ENCODE data around the gene TPCN1. TPM values are rescaled to one million over a fixed set of nuclear protein-coding genes. Genes with fewer than 3 reads are reported as not detected.

The TPCN1 gene
- total RNA-seq, 3 donors from 2014 or later, result 89.9 to 133 (median 91.3) TPM

GRCh38 chr12:113347892-113348291, 126.6 kb downstream of the TPCN1 start:
- DNase-seq, result no peak
- TF ChIP-seq, protein P1, sequence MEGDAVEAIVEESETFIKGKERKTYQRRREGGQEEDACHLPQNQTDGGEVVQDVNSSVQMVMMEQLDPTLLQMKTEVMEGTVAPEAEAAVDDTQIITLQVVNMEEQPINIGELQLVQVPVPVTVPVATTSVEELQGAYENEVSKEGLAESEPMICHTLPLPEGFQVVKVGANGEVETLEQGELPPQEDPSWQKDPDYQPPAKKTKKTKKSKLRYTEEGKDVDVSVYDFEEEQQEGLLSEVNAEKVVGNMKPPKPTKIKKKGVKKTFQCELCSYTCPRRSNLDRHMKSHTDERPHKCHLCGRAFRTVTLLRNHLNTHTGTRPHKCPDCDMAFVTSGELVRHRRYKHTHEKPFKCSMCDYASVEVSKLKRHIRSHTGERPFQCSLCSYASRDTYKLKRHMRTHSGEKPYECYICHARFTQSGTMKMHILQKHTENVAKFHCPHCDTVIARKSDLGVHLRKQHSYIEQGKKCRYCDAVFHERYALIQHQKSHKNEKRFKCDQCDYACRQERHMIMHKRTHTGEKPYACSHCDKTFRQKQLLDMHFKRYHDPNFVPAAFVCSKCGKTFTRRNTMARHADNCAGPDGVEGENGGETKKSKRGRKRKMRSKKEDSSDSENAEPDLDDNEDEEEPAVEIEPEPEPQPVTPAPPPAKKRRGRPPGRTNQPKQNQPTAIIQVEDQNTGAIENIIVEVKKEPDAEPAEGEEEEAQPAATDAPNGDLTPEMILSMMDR (IDR thresholded peaks at IDR 0.05), result no peak
- H3K4me1 ChIP-seq (ENCODE audit: low read depth), result no peaks in the 10 kb centered on the region
- ATAC-seq, result no peak
- no peaks in the 10 kb centered on the region for H3K36me3 ChIP-seq (ENCODE audit: low read depth)
- intact Hi-C loops (cut with DNase I, micrococcal nuclease), result no loop called here
- no peak overlapping the region for H3K4me3 ChIP-seq
- H3K9me3 ChIP-seq, result no peaks in the 10 kb centered on the region

Small RNA genes lying within 50 kb of the gene (microRNA-seq; reads per million reads assigned to microRNA genes)
- not detected for gene MIR6762

Other genes with a start within 250 kb of the TPCN1 start
- gene OAS2, start 242.9 kb upstream of the TPCN1 start, total RNA-seq, result 1 to 10 TPM; 4.6 to 7.0 (median 5.5) TPM
- gene DTX1, start 164.7 kb upstream of the TPCN1 start, total RNA-seq, result 1 to 10 TPM in 2 of 3 donors, under 1 TPM in 1; 0.67 to 5.9 (median 1.6) TPM
- gene RASAL1, start 85.7 kb upstream of the TPCN1 start, total RNA-seq, result 1 to 10 TPM; 3.3 to 7.9 (median 6.5) TPM
- gene CFAP73, start 71.7 kb upstream of the TPCN1 start, total RNA-seq, result under 1 TPM in 1 of 3 donors, not detected in 2; 0.34 TPM
- 10 to 100 TPM; 46.4 to 60.6 (median 53.2) TPM for gene DDX54, start 36.0 kb upstream of the TPCN1 start, total RNA-seq
- 10 to 100 TPM; 13.0 to 17.0 (median 14.9) TPM for gene RITA1, start 35.7 kb upstream of the TPCN1 start, total RNA-seq
- 10 to 100 TPM; 40.8 to 65.3 (median 47.2) TPM for gene SLC8B1, start 113.6 kb downstream of the TPCN1 start, total RNA-seq
- gene PLBD2, start 137.1 kb downstream of the TPCN1 start, total RNA-seq, result 10 to 100 TPM; 14.3 to 27.8 (median 25.9) TPM
- gene SDS, start 182.4 kb downstream of the TPCN1 start, total RNA-seq, result 1 to 10 TPM in 2 of 3 donors, under 1 TPM in 1; 0.44 to 3.9 (median 3.2) TPM
- 10 to 100 TPM in 2 of 3 donors, 1 to 10 TPM in 1; 9.4 to 24.0 (median 15.7) TPM for gene SDSL, start 200.9 kb downstream of the TPCN1 start, total RNA-seq

Measured in mucosa of descending colon (tissue), 3 donors.